PC-3 (cell line): ENCODE data around the gene IFT81. TPM values are rescaled to one million over a fixed set of nuclear protein-coding genes. Genes with fewer than 3 reads are reported as not detected.

ENCODE experiments used
- ATAC-seq: fragments of 200-7000 bp; cut with Tn5 transposase; 2 replicates; pipeline ENCODE4 v1.9.1; 2020; ENCODE audit warnings: mild to moderate bottlenecking, moderate library complexity
- BruUV-seq: library from RNA; stranded (reverse); fragments of 400-500 nt; replicated peaks from 2 replicates; lab custom pipeline; 2021; lab: Mats Ljungman, UMichigan
- CTCF ChIA-PET: fragments of 300-600 bp; sonication (Branson Sonifier 250); formaldehyde crosslinking; loops from one replicate; lab custom pipeline; 2022; ENCODE audit warnings: antibody characterized with exemption; lab: Charles Lee
- POLR2A ChIA-PET: fragments of 300-600 bp; sonication (Branson Sonifier 250); formaldehyde crosslinking; loops from one replicate; lab custom pipeline; 2022; ENCODE audit warnings: antibody characterized with exemption; ENCODE audit not compliant: unreplicated experiment; lab: Charles Lee
- DNase-seq: peaks from one replicate; pipeline ENCODE4 v3.0.0-alpha.2; 2015
- H2AFZ ChIP-seq: fragments of 300-600 bp; sonication (generic); 2 replicates; pipeline ENCODE4 v1.6.0; 2016; ENCODE audit warnings: antibody characterized with exemption, low read length
- H3F3A ChIP-seq: fragments of 300-600 bp; sonication (generic); one replicate; pipeline ENCODE4 v1.6.0; 2017; ENCODE audit warnings: antibody characterized with exemption, low read length, control low read depth, mild to moderate bottlenecking; ENCODE audit not compliant: unreplicated experiment
- H3K27ac ChIP-seq: fragments of 300-600 bp; sonication (generic); 2 replicates; pipeline ENCODE4 v1.5.1; 2016; ENCODE audit warnings: mild to moderate bottlenecking, low read length
- H3K27me3 ChIP-seq: fragments of 300-600 bp; sonication (generic); 2 replicates; pipeline ENCODE4 v1.6.1; 2016; ENCODE audit warnings: low read length, mixed read lengths
- H3K36me3 ChIP-seq: fragments of 300-600 bp; sonication (generic); 2 replicates; pipeline ENCODE4 v1.6.1; 2016; ENCODE audit warnings: low read depth, mixed run types, low read length, mixed read lengths
- H3K4me1 ChIP-seq: fragments of 300-600 bp; sonication (generic); 2 replicates; pipeline ENCODE4 v1.5.1; 2016; ENCODE audit warnings: low read length; ENCODE audit not compliant: insufficient read depth
- H3K4me2 ChIP-seq: fragments of 300-600 bp; sonication (generic); 2 replicates; pipeline ENCODE4 v1.6.0; 2016; ENCODE audit warnings: low read length
- H3K4me3 ChIP-seq: fragments of 300-600 bp; sonication (generic); 2 replicates; pipeline ENCODE4 v1.5.1; 2016; ENCODE audit warnings: mild to moderate bottlenecking, low read length, mixed read lengths
- H3K79me2 ChIP-seq: fragments of 300-600 bp; sonication (generic); 2 replicates; pipeline ENCODE4 v1.6.1; 2017; ENCODE audit warnings: low read length, mixed read lengths
- H3K9ac ChIP-seq: fragments of 300-600 bp; sonication (generic); 2 replicates; pipeline ENCODE4 v1.6.0; 2016; ENCODE audit warnings: mild to moderate bottlenecking, low read length
- H3K9me2 ChIP-seq: fragments of 300-600 bp; sonication (generic); replicated peaks from 2 replicates; pipeline ENCODE4 v1.6.1; 2016; ENCODE audit warnings: mixed run types, low read length, mixed read lengths
- H3K9me3 ChIP-seq: fragments of 300-600 bp; sonication (generic); 2 replicates; pipeline ENCODE4 v1.6.1; 2016; ENCODE audit warnings: low read length, mixed read lengths
- H4K20me1 ChIP-seq: fragments of 300-600 bp; sonication (generic); 2 replicates; pipeline ENCODE4 v1.6.1; 2016; ENCODE audit warnings: low read length, mixed read lengths
- EZH2 ChIP-seq: fragments of 300-600 bp; sonication (generic); IDR thresholded peaks from one replicate; pipeline ENCODE4 v1.6.1; 2017; ENCODE audit warnings: antibody characterized with exemption, mild to moderate bottlenecking, low read length; ENCODE audit not compliant: unreplicated experiment
- EZH2phosphoT487 ChIP-seq: fragments of 300-600 bp; sonication (generic); IDR thresholded peaks from 2 replicates; pipeline ENCODE4 v1.6.1; 2018; ENCODE audit warnings: mild to moderate bottlenecking, antibody characterized with exemption, low read length, borderline replicate concordance
- intact Hi-C: fragments of 100-400 bp; cut with micrococcal nuclease; formaldehyde crosslinking; loops from 2 replicates; pipeline ENCODE4 v1.9.0; 2023
- total RNA-seq: library from RNA; depleted of rRNA; stranded (reverse); fragments of >200 nt; gene quantifications from 2 replicates; pipeline ENCODE4 v1.2.3, GENCODE V29; 2014
- TF ChIP-seq, protein P1 (sequence below): fragments of 300-600 bp; sonication (generic); conservative IDR thresholded peaks from 2 replicates; pipeline ENCODE4 v1.5.1; 2017; ENCODE audit warnings: antibody characterized with exemption, low read depth, mild to moderate bottlenecking, low read length

The IFT81 gene
- total RNA-seq, 1 experiment from 2014 or later, result 10.1 TPM

DNA sequence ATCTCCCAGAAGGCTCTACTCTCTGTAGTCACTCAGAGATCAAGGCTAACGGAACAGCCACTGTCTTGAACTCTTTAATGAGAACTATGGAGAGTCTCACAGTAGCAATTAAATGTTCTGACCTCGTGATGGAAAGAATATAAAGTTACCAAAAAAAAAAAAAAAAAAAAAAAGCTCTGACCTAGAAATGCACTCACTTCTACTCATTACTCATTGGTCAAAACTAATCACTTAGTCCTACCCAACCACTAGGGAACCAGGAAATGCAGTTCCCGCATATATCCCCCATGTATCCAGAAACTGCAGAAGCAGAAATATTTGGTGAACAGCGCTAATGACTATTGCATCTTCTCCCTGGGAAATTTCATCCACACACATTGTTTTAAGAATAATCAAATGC, 46.4 kb upstream of the IFT81 start:
- H3K79me2 ChIP-seq, result no peaks in the 10 kb centered on the region
- no peak overlapping the region for H3K9ac ChIP-seq
- H3K9me2 ChIP-seq, result no peaks in the 10 kb centered on the region
- TF ChIP-seq EZH2phosphoT487 (no peak), EZH2 (no peak)
- TF ChIP-seq, protein P1, sequence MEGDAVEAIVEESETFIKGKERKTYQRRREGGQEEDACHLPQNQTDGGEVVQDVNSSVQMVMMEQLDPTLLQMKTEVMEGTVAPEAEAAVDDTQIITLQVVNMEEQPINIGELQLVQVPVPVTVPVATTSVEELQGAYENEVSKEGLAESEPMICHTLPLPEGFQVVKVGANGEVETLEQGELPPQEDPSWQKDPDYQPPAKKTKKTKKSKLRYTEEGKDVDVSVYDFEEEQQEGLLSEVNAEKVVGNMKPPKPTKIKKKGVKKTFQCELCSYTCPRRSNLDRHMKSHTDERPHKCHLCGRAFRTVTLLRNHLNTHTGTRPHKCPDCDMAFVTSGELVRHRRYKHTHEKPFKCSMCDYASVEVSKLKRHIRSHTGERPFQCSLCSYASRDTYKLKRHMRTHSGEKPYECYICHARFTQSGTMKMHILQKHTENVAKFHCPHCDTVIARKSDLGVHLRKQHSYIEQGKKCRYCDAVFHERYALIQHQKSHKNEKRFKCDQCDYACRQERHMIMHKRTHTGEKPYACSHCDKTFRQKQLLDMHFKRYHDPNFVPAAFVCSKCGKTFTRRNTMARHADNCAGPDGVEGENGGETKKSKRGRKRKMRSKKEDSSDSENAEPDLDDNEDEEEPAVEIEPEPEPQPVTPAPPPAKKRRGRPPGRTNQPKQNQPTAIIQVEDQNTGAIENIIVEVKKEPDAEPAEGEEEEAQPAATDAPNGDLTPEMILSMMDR, result no peak
- H3K27ac ChIP-seq, result no peak overlapping the region
- no peak overlapping the region for H3K4me2 ChIP-seq
- ChIA-PET CTCF (interaction anchor here (0.6 kb wide), 1 partner anchor 45 kb away, joined by 10 read pairs; no protein-coding TSS in a partner anchor), POLR2A (no interaction called here)
- no peaks in the 10 kb centered on the region for H3K9me3 ChIP-seq
- no TSS peak for BruUV-seq
- H3K4me3 ChIP-seq, result no peak overlapping the region
- no peaks in the 10 kb centered on the region for H3K36me3 ChIP-seq
- no peaks in the 10 kb centered on the region for H3K27me3 ChIP-seq
- intact Hi-C loops, result no loop called here
- no peaks in the 10 kb centered on the region for H4K20me1 ChIP-seq
- H3F3A ChIP-seq, result no peaks in the 10 kb centered on the region
- H2AFZ ChIP-seq, result no peak overlapping the region
- DNase-seq (no peak), ATAC-seq (no peak)
- peaks cover 10% of the 10 kb centered on the region for H3K4me1 ChIP-seq

DNA sequence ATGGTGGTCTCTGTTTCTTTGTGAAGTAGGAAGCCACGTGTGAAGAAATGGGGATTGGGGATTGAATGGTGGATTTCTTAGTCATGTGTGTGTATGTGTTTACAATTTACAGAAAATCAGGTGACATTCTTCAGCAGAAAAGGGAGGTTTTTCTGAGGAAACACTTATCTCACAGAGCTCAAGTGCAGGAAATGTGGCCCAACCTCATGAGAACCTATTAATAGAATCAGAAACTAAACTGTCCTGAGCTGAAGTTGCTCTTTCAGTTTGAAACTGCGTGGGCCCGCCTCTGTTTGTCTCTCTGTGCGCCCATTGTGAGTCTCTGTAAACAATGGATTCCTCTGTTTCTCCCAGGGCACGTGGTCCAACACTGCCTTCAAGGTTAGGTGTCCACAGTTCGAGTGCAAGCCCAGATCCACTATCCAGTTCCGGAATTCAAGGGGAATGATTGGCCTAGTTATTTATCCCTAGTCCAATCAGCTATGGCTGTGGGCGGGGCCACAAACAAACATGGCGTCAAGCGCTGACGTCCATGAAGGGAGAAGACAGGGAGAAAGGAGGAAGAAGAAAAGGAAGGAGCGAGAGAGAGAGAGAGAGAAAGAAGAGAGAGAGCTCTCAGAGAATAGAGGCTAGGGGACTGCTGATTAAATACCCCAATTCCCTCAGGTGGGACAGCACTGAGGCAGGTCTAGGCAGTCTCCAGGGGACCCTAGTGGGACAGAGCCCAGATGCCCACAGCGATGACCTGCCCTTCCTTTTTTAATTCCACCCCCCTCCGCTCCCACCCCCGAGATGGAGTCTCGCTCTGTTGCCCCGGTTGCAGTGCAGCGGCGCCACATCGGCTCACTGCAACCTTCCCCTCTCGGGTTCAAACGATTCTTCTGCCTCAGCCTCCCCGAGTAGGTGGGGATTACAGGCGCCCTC, 44.4 kb upstream of the IFT81 start:
- Histone ChIP-seq H4K20me1 (no peaks in the 10 kb centered on the region), H3K9me2 (no peaks in the 10 kb centered on the region), H3K9ac (no peak overlapping the region), H3K36me3 (no peaks in the 10 kb centered on the region), H3K79me2 (no peaks in the 10 kb centered on the region), H3K9me3 (no peaks in the 10 kb centered on the region), H3F3A (no peaks in the 10 kb centered on the region), H3K27me3 (no peaks in the 10 kb centered on the region), H3K4me3 (no peak overlapping the region), H3K4me2 (no peak overlapping the region), H2AFZ (no peak overlapping the region), H3K27ac (no peak overlapping the region), H3K4me1 (no peaks in the 10 kb centered on the region)
- DNase-seq, result no peak
- TF ChIP-seq EZH2phosphoT487 (no peak), EZH2 (no peak)
- TF ChIP-seq, protein P1, result no peak
- CTCF ChIA-PET, result no interaction called here
- BruUV-seq, result no TSS peak
- intact Hi-C loops, result no loop called here
- ATAC-seq, result no peak
- POLR2A ChIA-PET, result no interaction called here

DNA sequence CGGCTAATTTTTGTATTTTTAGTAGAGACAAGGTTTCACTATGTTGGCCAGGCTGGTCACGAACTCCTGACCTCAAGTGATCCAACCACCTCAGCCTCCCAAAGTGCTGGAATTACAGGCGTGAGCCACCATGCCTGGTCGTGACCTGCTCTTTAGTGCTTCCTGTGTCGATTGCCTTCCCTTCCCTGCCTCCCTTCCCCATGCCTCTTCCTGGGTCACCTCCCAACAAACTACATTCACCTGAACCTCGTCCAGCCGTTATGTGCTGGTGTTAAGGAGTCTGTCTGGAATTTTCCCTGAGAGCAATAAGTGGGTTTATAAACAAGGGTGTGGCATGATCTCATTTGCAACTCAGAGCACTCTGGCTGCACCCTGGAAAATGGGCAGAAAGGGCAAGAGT, 43.7 kb upstream of the IFT81 start:
- intact Hi-C loops, result no loop called here
- no peak overlapping the region for H3K4me2 ChIP-seq
- DNase-seq, result no peak
- no peak overlapping the region for H3K9ac ChIP-seq
- no peak for TF ChIP-seq EZH2
- TF ChIP-seq, protein P1, result no peak
- no peak for TF ChIP-seq EZH2phosphoT487
- no peaks in the 10 kb centered on the region for H4K20me1 ChIP-seq
- 0 out of 2 replicates have a peak overlapping the region, but pooled peaks have one; percentile 41 for H2AFZ ChIP-seq
- H3K27me3 ChIP-seq, result no peaks in the 10 kb centered on the region
- no peaks in the 10 kb centered on the region for H3K9me3 ChIP-seq
- no peaks in the 10 kb centered on the region for H3K36me3 ChIP-seq
- H3K4me3 ChIP-seq, result no peak overlapping the region
- H3K27ac ChIP-seq, result no peak overlapping the region
- BruUV-seq, result no TSS peak
- no peak for ATAC-seq
- no peaks in the 10 kb centered on the region for H3K4me1 ChIP-seq
- H3F3A ChIP-seq, result no peaks in the 10 kb centered on the region
- ChIA-PET POLR2A (no interaction called here), CTCF (no interaction called here)
- no peaks in the 10 kb centered on the region for H3K79me2 ChIP-seq
- no peaks in the 10 kb centered on the region for H3K9me2 ChIP-seq
